Astrocyte (in vitro differentiated cells and primary cell): ENCODE results near the gene SPARC.

Experiments used
- CTCF ChIP-seq: IDR thresholded peaks from 2 replicates; pipeline ENCODE4 v1.5.1; 2011; ENCODE audit warnings: low read depth, mild to moderate bottlenecking, inconsistent platforms, low read length, moderate library complexity; ENCODE audit not compliant: insufficient read depth
- EZH2 ChIP-seq: IDR thresholded peaks from 2 replicates; pipeline ENCODE4 v1.6.1; 2012; ENCODE audit warnings: mild to moderate bottlenecking, low read length, inconsistent platforms; ENCODE audit not compliant: insufficient read depth

GRCh38 chr5:151671950-151672349 lies 14.8 kb downstream of the SPARC start:
- TF ChIP-seq CTCF (no peak), EZH2 (no peak)
